Lower leg skin (tissue), 3 donors: Measurements from ENCODE around the gene SPG11.
"Not testable (repeated sequence)": the region's sequence is repeated elsewhere in the genome, so short reads cannot be mapped to it uniquely, and the experiment has no call there.

ENCODE experiments used
- CTCF ChIP-seq, 3 donors: fragments of 450-650 bp; IDR thresholded peaks; one replicate each; pipeline ENCODE4 v1.5.1; 2016; ENCODE audit warnings: antibody characterized with exemption in 3 of 3, mild to moderate bottlenecking in 3 of 3, moderate library complexity in 2 of 3
- POLR2A ChIP-seq, 2 donors: fragments of 450-650 bp; IDR thresholded peaks; one replicate each; pipeline ENCODE4 v1.6.1; 2016 to 2017; ENCODE audit warnings: antibody characterized with exemption in 2 of 2, mild to moderate bottlenecking in 1 of 2, moderate library complexity in 1 of 2

GRCh38 chr15:44544745-44545144, 118.7 kb downstream of the SPG11 start:
- not testable (repeated sequence) for TF ChIP-seq CTCF, POLR2A (IDR thresholded peaks at IDR 0.05)
